ENCODE results near the gene HAO2. TPM values are rescaled to one million over a fixed set of nuclear protein-coding genes. Genes with fewer than 3 reads are reported as not detected.

Gene HAO2
- total RNA-seq, 1 experiment from 2014 or later: not detected

DNA sequence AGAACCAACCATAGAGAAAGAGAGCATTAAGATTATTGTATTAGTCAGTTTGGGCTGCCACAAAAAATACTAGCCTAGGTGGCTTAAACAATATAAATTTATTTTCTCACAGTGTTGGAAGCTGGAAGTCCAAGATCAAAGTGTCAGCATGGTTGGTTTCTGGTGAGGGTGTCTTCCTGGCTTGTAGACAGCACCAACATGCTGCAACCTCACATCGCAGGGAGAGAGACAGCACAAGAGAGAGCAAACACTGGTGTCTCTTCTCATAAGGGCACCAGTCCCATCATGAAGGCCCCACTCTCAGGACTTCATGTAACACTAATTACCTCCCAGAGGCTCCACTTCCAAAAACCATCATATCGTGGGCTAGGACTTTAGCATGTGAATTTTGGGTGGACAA lies 30.6 kb upstream of the HAO2 start:
- Histone ChIP-seq H3K27ac (ENCODE audit: low read length) (no peak overlapping the region), H3K9me3 (ENCODE audit: control insufficient read depth, insufficient read depth, low read depth, low read length) (no peaks in the 10 kb centered on the region), H3K36me3 (ENCODE audit: control insufficient read depth, insufficient read depth, low read length) (no peaks in the 10 kb centered on the region), H3K27me3 (ENCODE audit: control insufficient read depth, insufficient read depth, low read length) (no peaks in the 10 kb centered on the region), H3K4me1 (ENCODE audit: control insufficient read depth, insufficient read depth, low read length) (no peaks in the 10 kb centered on the region), H3K4me3 (ENCODE audit: low read depth in 2 of 2, low read length in 2 of 2) (no peak overlapping the region)
- intact Hi-C loops (cut with micrococcal nuclease; ENCODE audit: unreplicated experiment) (no loop called here), in situ Hi-C loops (cut with HindIII; ENCODE audit: low pct_unique_long_range_greater_than_20kb, low sequenced_read_pairs) (no loop called here)
- DNase-seq (ENCODE audit: low read depth, low spot score) (no peak), ATAC-seq (no peak)
- ChIA-PET CTCF (no interaction called here), POLR2A (no interaction called here)
- no peak for TF ChIP-seq CTCF (IDR thresholded peaks at IDR 0.05)
- TF ChIP-seq TCF7L2 (IDR thresholded peaks at IDR 0.05; ENCODE audit: low read depth, low read length): no peak
- no TSS peak for BruUV-seq (replicated peaks)

- in situ Hi-C loops (cut with HindIII; ENCODE audit: low pct_unique_long_range_greater_than_20kb, low sequenced_read_pairs): no loop called here
- Histone ChIP-seq H3K27me3 (ENCODE audit: control insufficient read depth, insufficient read depth, low read length) (no peaks in the 10 kb centered on the region), H3K4me3 (ENCODE audit: low read depth in 2 of 2, low read length in 2 of 2) (no peak overlapping the region), H3K4me1 (ENCODE audit: control insufficient read depth, insufficient read depth, low read length) (no peaks in the 10 kb centered on the region), H3K9me3 (ENCODE audit: control insufficient read depth, insufficient read depth, low read depth, low read length) (no peaks in the 10 kb centered on the region), H3K27ac (ENCODE audit: low read length) (no peak overlapping the region), H3K36me3 (ENCODE audit: control insufficient read depth, insufficient read depth, low read length) (no peaks in the 10 kb centered on the region)
- ChIA-PET CTCF (no interaction called here), POLR2A (no interaction called here)
- BruUV-seq (replicated peaks): no TSS peak
- ATAC-seq (no peak), DNase-seq (ENCODE audit: low read depth, low spot score) (no peak)
- intact Hi-C loops (cut with micrococcal nuclease; ENCODE audit: unreplicated experiment): no loop called here
- TF ChIP-seq POLR2AphosphoS5 (IDR thresholded peaks at IDR 0.05; ENCODE audit: low read depth, low read length): no peak
- TF ChIP-seq, protein P1, sequence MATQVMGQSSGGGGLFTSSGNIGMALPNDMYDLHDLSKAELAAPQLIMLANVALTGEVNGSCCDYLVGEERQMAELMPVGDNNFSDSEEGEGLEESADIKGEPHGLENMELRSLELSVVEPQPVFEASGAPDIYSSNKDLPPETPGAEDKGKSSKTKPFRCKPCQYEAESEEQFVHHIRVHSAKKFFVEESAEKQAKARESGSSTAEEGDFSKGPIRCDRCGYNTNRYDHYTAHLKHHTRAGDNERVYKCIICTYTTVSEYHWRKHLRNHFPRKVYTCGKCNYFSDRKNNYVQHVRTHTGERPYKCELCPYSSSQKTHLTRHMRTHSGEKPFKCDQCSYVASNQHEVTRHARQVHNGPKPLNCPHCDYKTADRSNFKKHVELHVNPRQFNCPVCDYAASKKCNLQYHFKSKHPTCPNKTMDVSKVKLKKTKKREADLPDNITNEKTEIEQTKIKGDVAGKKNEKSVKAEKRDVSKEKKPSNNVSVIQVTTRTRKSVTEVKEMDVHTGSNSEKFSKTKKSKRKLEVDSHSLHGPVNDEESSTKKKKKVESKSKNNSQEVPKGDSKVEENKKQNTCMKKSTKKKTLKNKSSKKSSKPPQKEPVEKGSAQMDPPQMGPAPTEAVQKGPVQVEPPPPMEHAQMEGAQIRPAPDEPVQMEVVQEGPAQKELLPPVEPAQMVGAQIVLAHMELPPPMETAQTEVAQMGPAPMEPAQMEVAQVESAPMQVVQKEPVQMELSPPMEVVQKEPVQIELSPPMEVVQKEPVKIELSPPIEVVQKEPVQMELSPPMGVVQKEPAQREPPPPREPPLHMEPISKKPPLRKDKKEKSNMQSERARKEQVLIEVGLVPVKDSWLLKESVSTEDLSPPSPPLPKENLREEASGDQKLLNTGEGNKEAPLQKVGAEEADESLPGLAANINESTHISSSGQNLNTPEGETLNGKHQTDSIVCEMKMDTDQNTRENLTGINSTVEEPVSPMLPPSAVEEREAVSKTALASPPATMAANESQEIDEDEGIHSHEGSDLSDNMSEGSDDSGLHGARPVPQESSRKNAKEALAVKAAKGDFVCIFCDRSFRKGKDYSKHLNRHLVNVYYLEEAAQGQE (IDR thresholded peaks at IDR 0.05; ENCODE audit: insufficient read depth in 1 of 2, low read depth in 2 of 2, low read length in 1 of 2): no peak
- TF ChIP-seq SIN3A (IDR thresholded peaks at IDR 0.05; ENCODE audit: borderline replicate concordance, insufficient read depth, low read depth, low read length): no peak
- no peak for TF ChIP-seq TCF7L2 (IDR thresholded peaks at IDR 0.05; ENCODE audit: low read depth, low read length)
- no peak for TF ChIP-seq CTCF (IDR thresholded peaks at IDR 0.05)
These were observed 29.8 kb upstream of the HAO2 start for GRCh38 chr1:119338757-119339156.

- intact Hi-C loops (cut with micrococcal nuclease; ENCODE audit: unreplicated experiment) (no loop called here), in situ Hi-C loops (cut with HindIII; ENCODE audit: low pct_unique_long_range_greater_than_20kb, low sequenced_read_pairs) (no loop called here)
- Histone ChIP-seq H3K9me3 (ENCODE audit: control insufficient read depth, insufficient read depth, low read depth, low read length) (no peaks in the 10 kb centered on the region), H3K4me1 (ENCODE audit: control insufficient read depth, insufficient read depth, low read length) (no peaks in the 10 kb centered on the region), H3K36me3 (ENCODE audit: control insufficient read depth, insufficient read depth, low read length) (no peaks in the 10 kb centered on the region), H3K27me3 (ENCODE audit: control insufficient read depth, insufficient read depth, low read length) (no peaks in the 10 kb centered on the region), H3K27ac (ENCODE audit: low read length) (no peak overlapping the region), H3K4me3 (ENCODE audit: low read depth in 2 of 2, low read length in 2 of 2) (no peak overlapping the region)
- ChIA-PET CTCF (no interaction called here), POLR2A (no interaction called here)
- no peak for DNase-seq (ENCODE audit: low read depth, low spot score)
- BruUV-seq (replicated peaks): no TSS peak
- TF ChIP-seq, protein P1 (IDR thresholded peaks at IDR 0.05; ENCODE audit: insufficient read depth in 1 of 2, low read depth in 2 of 2, low read length in 1 of 2): no peak
- TF ChIP-seq POLR2AphosphoS5 (IDR thresholded peaks at IDR 0.05; ENCODE audit: low read depth, low read length): no peak
- TF ChIP-seq SIN3A (IDR thresholded peaks at IDR 0.05; ENCODE audit: borderline replicate concordance, insufficient read depth, low read depth, low read length): no peak
- TF ChIP-seq TCF7L2 (IDR thresholded peaks at IDR 0.05; ENCODE audit: low read depth, low read length): no peak
- TF ChIP-seq CTCF (IDR thresholded peaks at IDR 0.05): no peak
- ATAC-seq: no peak
These were observed 27.7 kb upstream of the HAO2 start for GRCh38 chr1:119340861-119341261.
